Measurements from ENCODE around the gene ETNPPL. TPM values are rescaled to one million over a fixed set of nuclear protein-coding genes. Genes with fewer than 3 reads are reported as not detected.
"Not testable (repeated sequence)": the region's sequence is repeated elsewhere in the genome, so short reads cannot be mapped to it uniquely, and the experiment has no call there.

ETNPPL gene
- polyA plus RNA-seq, 4 donors, result 0.11 to 0.23 (median 0.23) TPM; not detected in 1

DNA sequence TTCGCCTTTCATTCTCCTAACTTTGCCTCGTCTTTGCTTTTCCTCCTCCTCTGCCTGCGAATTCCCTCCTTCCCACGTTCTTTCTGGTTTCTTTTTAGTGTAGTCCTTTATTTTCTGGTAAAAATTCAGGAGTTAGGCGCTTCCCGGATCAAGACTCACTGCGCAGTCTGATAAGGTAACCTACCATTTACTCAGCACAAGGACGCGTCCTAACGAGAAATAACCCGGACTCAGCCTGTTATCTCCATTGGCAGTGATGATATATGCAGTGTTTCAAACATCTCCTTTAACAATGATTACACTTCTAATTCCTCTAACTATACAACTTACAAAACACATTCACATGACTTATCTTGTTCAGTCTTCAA lies 357 bp upstream of the ETNPPL start:
- no peak for DNase-seq (ENCODE audit: low read depth in 4 of 4, low spot score in 3 of 4)

DNA sequence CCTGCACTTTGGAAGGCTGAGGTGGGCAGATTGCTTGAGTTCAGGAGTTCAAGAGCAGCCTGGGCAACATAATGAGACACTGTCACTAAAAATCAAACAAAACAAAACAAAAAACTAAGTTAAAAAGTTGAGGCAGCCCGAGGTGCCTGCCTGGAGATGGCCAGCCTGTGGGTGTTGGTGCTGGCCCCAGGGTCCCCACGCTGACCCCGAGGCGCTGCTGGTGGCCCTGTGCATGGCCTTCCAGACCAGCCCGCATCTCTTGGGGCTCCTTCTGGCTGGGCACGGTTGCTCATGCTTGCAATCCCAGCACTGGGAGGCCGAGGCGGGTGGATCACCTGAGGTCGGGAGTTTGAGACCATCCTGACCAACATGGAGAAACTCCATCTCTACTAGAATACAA lies 4.4 kb downstream of the ETNPPL start:
- DNase-seq (ENCODE audit: low read depth in 4 of 4, low spot score in 3 of 4), result no peak

DNA sequence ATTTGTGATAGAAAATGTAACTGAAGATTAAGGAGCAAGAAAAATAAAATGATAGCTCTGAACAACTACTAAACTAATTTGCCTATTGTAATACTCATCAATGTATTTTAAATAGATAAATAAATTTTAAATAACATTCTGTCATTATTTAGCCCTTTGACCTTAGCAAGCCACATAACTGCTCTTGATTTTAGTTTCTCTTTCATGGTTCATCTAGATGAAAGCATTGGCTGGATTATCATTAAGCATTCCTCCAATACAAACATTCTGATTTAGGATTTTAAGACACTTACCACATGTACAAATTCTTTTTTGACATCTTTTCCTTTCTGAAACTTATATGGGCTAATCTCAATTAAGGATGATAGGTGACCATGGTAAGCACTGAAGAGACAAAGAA lies 8.5 kb downstream of the ETNPPL start:
- no peak for DNase-seq (ENCODE audit: low read depth in 4 of 4, low spot score in 3 of 4)

- DNase-seq (ENCODE audit: low read depth in 4 of 4, low spot score in 3 of 4), result no peak
Measured at GRCh38 chr4:108751321-108751720, 11.5 kb downstream of the ETNPPL start.

GRCh38 chr4:108749119-108749518 lies 13.7 kb downstream of the ETNPPL start:
- no peak for DNase-seq (ENCODE audit: low read depth in 4 of 4, low spot score in 3 of 4)

GRCh38 chr4:108746511-108746910 lies 16.3 kb downstream of the ETNPPL start:
- DNase-seq (ENCODE audit: low read depth in 4 of 4, low spot score in 3 of 4), result no peak

DNA sequence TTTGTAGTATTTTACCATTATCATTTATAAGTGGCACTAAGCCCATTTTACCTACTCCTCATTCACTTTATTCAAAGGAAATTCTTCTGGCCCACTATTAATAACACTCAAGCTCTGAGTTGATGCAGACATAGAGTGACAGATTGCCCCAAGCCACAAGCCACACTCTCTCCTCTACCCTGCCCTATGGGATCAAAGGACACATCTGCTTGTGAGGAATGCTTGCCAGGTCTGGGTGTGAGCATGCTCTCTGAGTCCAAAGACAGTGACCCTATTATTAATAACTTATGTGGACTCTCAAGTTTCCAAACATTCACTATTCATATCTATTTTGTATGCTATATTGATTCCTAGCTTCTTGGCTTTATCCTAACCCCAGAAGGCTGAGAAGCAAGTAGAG lies 18.5 kb downstream of the ETNPPL start:
- DNase-seq (ENCODE audit: low read depth in 4 of 4, low spot score in 3 of 4), result no peak

- DNase-seq (ENCODE audit: low read depth in 4 of 4, low spot score in 3 of 4), result no peak
Measured at GRCh38 chr4:108742451-108743420, 20.1 kb downstream of the ETNPPL start.

- no peak for DNase-seq (ENCODE audit: low read depth in 4 of 4, low spot score in 3 of 4)
Measured at GRCh38 chr4:108738003-108738706, 24.7 kb downstream of the ETNPPL start.

DNA sequence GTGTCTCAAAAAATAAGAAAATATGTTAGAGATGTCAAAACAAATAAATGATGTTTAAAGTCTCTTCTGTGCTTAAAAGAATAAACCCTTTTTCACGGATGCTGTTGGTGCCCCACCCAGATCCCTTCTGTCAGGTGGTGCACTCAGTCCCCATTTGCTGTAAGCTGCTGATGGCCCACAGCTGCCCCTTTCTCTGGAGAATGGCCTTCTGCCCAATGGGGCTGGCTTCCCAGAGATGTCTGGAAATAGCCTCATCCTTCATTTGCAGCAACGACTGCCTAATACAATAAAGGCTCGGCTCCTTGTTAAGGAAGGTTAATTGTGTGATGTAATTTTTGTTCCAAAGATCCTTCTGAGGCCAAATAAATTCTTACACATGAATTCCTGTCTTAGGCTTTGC lies 31.8 kb downstream of the ETNPPL start:
- no peak for DNase-seq (ENCODE audit: low read depth in 4 of 4, low spot score in 3 of 4)

GRCh38 chr4:108730579-108730978 lies 32.3 kb downstream of the ETNPPL start:
- DNase-seq (ENCODE audit: low read depth in 4 of 4, low spot score in 3 of 4), result no peak

DNA sequence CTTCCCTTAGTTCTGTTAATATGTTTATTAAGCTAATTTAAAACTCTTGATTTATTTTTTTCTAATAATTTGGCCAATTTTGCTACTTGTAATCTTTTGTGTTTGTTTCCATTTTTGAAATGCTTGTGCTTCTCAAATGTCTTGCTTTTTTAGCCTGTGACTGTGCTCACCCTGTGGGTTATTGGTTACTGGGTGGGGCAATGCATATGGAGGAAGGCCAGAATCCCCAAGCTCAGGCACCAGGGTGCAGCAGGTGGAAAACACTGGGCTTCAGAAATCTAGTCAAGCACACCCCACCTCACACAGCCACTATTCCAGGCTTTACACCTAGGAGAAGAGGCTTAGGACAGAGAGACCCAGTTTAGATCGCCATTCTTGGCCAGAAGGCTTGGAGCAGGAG lies 33.1 kb downstream of the ETNPPL start:
- DNase-seq (ENCODE audit: low read depth in 4 of 4, low spot score in 3 of 4), result no peak

- DNase-seq (ENCODE audit: low read depth in 4 of 4, low spot score in 3 of 4), result no peak
Measured at GRCh38 chr4:108725457-108725856, 37.4 kb downstream of the ETNPPL start.

DNA sequence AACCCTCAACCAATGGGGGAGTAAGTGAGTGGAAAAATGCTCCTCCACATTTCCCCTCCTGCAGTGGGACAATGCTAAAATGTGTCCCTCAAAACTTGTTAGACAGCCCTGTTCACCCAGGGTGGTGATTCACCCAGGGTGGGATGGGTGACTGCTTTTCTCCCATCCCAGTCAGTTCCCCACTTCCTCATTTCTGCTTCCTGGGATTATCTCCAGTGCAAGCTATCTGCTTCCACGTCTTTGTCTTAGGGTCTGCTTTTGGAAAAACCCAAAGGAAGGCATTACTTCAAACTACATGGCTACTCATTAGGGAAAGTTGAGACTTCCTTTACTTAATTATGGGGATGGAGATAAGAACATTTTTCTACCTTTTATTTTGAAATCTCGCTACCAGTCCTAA lies 45.5 kb downstream of the ETNPPL start:
- no peak for DNase-seq (ENCODE audit: low read depth in 4 of 4, low spot score in 3 of 4)

DNA sequence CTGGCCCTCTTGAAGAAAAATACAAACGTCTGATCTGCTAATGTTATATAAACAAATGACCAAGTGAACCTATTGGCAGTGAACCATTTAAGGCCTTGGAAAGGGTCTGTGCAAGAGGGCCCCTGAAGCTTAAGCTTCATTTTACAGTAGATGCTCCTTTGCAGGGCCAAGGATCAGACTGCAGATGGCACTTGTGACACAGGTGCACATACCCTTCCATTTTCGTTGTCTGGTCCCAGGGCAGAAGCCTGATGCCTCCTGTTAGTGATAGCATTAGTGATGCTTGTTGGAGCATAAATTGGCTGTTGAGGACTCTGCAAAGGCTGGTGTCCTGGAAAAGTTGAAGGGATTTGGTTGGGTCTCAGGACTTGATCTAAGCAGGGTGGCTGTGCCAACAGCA lies 46.5 kb downstream of the ETNPPL start:
- no peak for DNase-seq (ENCODE audit: low read depth in 4 of 4, low spot score in 3 of 4)

GRCh38 chr4:108714880-108715279 lies 48.0 kb downstream of the ETNPPL start:
- no peak for DNase-seq (ENCODE audit: low read depth in 4 of 4, low spot score in 3 of 4)

GRCh38 chr4:108710578-108710977 lies 52.3 kb downstream of the ETNPPL start:
- not testable (repeated sequence) for DNase-seq (ENCODE audit: low read depth in 4 of 4, low spot score in 3 of 4)

DNA sequence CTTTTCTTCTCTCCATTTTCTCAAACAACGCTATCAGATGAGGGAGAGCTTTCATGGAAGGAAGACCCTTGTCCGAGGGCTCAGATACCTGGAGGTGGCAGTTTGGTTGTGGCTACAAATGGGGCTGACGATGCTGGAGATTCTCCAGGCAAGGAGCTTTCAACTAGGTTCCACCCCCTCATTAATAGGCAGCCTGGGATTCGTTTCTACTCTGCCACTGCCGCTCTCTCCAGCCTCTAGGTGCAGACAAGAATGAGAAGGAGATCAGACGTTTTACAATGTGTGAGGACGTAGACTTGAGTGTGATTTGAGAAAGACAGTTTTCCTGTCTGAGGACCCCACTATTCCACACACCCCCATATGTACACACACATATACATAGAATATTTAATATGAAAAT lies 53.1 kb downstream of the ETNPPL start:
- DNase-seq (ENCODE audit: low read depth in 4 of 4, low spot score in 3 of 4), result no peak

- no peak for DNase-seq (ENCODE audit: low read depth in 4 of 4, low spot score in 3 of 4)
Measured at GRCh38 chr4:108709234-108709633, 53.6 kb downstream of the ETNPPL start.

DNA sequence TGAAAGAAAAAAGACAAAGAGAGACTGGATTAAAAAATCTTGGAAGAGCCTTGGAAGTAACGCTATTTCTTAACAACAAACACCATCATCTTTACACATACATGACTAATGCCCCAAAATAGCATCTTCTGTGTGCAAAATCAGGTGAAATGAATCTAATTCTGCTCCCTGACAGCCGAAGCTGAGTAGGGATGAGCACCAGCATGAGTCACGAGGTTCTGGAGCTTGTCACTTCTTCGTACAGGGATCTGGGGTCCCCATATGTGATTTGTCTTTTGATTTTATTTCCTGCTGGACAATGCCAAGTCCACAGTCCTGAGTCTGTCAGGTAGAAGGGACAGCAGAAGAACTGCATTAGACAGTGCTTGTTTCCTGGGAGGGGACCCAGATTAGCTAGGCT lies 56.6 kb downstream of the ETNPPL start:
- DNase-seq (ENCODE audit: low read depth in 4 of 4, low spot score in 3 of 4), result no peak

GRCh38 chr4:108703966-108704365 lies 58.9 kb downstream of the ETNPPL start:
- DNase-seq (ENCODE audit: low read depth in 4 of 4, low spot score in 3 of 4), result no peak

DNA sequence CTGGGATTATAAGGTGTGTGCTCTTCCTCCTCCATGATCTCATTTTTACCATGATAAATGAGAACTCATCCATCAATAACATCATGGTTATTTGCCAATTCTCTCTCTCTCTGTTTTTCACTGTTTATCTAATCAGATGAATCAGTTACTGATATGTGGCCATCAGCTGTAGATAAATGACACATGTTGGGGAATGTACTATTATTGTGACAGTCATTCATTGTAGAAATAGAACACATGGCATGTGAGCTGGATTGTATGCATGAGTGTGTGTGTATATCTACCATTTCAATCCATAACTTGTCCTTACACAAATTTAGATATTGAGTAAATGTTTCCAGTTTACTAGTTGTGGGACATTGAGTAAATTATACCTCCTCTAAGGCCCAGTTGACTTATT lies 59.5 kb downstream of the ETNPPL start:
- DNase-seq (ENCODE audit: low read depth in 4 of 4, low spot score in 3 of 4), result no peak
